ENCODE measurements around the gene CRCP.
"Not testable (repeated sequence)": the region's sequence is repeated elsewhere in the genome, so short reads cannot be mapped to it uniquely, and the experiment has no call there.

Gene CRCP

DNA sequence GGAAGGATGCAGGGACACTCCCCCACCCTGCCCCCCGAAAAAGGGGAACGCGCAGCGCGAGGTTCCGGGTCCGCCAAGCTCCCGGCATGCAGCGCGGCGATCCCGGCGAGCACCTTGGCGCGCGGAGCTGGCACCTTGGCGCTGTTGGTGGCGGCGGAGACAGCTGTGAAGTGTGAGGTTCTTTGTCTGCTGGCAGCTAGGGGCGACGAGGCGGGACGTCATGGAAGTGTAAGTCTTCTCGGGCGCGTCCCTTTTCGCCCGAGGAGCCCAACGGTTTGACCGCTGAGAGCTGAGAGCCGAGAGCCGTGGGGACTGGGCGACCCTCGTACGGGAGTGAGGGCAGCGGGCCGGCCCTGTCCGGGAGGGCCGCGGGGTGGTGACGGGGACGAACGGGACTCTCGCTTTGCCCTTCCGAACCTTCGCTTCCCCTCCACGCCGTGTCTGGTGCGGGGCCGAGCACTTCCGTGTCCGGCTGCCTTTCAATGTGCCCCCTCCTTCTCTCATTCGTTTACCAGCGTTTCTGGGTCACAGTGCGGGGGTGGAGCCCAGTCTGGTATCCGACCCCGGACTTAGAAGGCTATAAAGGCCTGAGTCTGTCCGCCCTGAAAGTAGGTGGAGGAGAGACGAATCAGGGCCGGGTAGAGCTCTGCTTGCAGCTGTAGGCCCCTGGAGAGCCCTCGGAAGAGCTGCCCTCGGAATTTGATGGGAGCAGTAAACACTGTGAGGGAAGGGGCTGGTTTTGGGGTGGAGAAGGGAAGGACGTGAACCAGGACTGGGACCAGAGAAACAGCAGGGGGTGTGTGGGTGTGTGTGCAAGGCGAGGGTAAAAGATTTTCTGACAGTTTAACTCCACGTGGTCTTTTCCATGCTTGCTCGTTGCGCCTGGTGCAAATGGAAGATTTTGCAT, at the start of gene CRCP:
Gene CRCP (plus strand): TSS at position 105 of the 907 bp plus-strand sequence. CDS start 116 bp downstream, at position 221.
- peak; percentile 94 for DNase-seq

GRCh38 chr7:66069732-66070131, 44.9 kb upstream of the CRCP start:
- no peak for DNase-seq

- DNase-seq = no peak
These were observed 44.4 kb upstream of the CRCP start for GRCh38 chr7:66070222-66070621.

DNA sequence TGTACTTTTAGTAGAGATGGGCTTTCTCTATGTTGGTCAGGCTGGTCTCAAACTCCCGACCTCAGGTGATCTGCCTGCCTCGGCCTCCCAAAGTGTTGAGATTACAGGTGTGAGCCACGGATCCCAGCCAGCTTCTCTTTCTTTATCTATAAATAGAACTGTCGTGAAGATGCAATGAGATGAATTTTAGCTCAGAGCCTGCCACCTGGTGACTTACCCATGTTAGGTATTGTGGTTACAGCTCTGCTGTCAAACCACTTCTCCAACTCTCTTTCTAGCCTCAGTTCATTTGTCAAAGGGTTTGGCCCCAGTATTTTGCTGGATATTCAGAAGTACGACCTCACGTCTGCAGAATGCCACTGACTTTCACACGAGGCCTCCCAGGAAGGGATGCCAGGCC, 42.4 kb upstream of the CRCP start:
- DNase-seq = not testable (repeated sequence)

DNA sequence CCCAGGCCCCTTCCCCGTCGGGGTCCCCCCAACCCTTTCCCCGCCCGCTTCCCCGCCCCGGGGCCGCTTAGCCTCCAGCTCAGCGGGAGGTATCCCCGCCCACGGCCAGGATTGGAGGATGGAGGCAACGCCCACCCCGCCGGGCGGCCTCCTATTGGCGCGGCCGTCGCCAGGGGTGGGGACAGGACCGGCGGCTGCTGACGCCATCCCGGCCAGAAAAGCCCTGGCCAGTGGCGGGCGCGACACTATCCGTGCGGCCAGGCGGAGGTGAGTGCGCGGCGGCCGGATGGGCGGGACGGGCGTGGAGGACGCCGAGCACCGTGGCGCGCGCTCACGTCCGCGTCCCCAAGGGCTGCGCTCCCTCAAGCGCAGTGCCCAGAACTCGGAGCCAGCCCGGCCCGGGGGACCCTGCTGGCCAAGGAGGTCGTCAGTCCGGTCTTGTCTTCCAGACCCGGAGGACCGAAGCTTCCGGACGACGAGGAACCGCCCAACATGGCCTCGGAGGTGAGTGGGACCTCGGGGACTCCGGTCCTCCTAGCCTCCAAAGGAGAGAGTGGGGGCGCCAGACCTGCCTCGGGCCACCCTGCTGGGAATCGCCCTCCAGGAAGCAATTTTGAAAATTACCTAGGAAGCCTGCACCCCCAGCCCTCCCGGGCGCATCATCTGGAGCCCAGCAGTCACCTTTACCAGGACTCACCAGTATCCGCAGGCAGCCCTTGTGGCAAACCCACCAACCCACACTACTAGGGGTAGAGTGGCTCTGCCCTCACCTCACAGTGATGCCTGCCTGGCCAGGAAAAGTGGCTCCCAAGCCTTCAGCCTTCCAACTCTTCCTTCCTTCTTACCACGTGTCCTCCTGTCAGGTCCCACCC, 38.8 kb upstream of the CRCP start, which contains the start of gene ASL:
Gene ASL (plus strand): TSS at position 230 of the 872 bp plus-strand sequence. CDS start 263 bp downstream, at position 493.
- peak; percentile 95 for DNase-seq

GRCh38 chr7:66076462-66077329, 38.0 kb upstream of the CRCP start:
- no peak for DNase-seq

- no peak for DNase-seq
These were observed 36.6 kb upstream of the CRCP start for GRCh38 chr7:66078067-66078466.

GRCh38 chr7:66082083-66082482, 32.6 kb upstream of the CRCP start:
- DNase-seq = no peak

DNA sequence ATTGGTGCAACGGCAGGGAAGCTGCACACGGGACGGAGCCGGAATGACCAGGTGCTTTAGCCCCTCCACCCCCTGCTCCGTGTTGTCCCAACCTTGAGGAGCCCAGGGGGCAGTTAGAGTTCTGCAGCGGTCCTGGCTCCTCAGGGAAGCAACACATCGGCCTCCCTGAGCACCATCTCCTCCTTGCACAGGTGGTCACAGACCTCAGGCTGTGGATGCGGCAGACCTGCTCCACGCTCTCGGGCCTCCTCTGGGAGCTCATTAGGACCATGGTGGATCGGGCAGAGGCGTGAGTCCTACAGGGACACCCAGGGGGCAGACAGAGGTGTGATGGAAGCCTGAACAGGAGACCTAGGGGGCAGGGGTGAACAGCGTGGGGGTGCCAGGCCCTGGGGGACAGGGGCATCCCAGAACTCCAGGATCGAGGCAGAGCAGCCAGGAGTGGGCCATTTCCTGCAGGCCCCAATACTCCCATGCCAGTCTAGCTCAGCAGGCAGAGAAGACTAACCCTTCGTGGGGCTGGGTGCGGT, 31.7 kb upstream of the CRCP start:
- DNase-seq = no peak

- DNase-seq = no peak
These were observed 31.0 kb upstream of the CRCP start for GRCh38 chr7:66083677-66084076.

GRCh38 chr7:66088861-66089838, 25.5 kb upstream of the CRCP start:
- DNase-seq = no peak

GRCh38 chr7:66092654-66093053, 22.0 kb upstream of the CRCP start:
- DNase-seq = no peak

DNA sequence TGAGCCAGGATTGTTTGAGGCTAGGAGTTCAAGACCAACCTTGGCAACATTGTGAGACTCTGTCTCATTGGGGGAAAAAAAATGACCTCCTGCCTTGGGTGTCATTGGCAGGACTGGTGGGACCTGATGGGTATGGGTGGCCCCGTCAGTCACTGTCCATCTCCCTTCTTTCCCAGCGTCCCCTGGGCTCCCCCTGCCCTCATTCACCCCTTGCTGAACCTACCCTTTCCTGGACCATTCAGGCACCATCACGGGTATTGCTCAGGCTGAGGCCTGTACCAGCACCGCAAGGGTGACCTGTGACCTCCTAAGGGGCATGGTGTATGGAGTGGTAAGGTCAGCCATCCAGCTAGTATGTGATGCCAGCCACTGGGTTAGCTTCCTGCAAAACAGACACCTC, 19.6 kb upstream of the CRCP start:
- no peak for DNase-seq

DNA sequence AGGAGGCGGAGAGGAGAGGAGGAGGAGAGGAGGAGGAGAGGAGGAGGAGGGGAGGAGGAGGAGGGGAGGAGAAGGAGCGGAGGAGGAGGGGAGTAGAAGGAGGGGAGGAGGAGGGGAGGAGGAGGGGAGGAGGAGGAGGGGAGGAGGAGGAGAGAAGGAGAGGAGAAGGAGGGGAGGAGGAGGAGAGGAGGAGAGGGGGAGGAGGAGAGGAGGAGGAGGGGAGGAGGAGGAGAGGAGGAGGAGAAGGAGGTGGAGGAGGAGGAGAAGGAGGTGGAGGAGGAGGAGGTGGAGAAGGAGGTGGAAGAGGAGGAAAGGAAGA, 15.5 kb upstream of the CRCP start:
- no peak for DNase-seq

- peak; percentile 71 for DNase-seq
These were observed 14.9 kb upstream of the CRCP start for GRCh38 chr7:66099551-66100407.

DNA sequence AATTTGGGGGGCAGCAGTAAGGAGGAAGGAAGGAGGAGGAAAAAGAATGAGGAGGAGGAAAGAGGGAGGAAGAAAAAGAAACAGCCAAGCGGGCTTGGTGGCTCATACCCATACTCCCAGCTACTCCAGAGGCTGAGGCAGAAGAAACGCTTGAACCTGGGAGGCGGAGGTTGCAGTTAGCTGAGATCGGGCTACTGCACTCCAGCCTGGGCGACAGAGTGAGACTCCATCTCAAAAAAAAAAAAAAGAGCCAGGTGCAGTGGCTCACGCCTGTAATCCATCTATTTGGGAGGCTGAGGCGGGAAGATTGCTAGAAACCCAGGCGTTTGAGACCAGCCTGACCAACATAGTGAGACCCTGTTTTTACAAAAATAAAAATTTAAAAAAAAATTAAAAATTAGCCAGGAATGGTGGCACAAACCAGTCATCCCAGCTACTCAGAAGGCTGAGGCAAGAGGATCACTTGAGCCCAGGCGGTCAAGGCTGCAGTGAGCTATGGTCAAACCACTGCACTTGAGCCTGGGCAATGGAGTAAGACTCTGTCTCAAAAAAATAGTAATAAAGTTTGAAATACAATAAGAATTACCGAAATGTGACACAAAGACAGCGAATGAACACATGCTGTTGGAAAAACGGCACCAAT, 14.1 kb upstream of the CRCP start:
- DNase-seq = no peak

- not testable (repeated sequence) for DNase-seq
These were observed 12.5 kb upstream of the CRCP start for GRCh38 chr7:66102168-66102567.

- not testable (repeated sequence) for DNase-seq
These were observed 10.7 kb upstream of the CRCP start for GRCh38 chr7:66103994-66104393.

DNA sequence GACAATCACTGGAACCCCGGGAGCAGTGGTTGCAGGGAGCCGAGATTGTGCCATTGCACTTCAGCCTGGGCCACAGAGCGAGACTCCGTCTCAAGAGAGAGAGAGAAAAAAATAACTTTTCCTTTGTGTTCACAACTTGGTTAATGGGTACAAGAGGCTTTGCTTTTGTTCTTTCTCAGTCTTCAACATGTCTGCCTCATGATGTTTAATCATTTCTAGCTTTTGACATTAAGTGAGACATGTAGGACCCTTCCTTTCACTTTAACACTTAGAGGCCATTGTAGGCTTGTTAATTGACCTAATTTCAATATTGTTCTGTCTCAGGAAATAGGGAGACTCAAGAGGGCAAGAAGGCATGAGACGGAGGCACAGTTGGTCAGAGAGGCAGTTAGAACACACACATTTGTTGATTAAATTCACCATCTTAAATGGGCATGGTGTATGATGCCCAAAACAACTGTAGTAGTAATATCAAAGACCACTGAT, 9.3 kb upstream of the CRCP start:
- no peak for DNase-seq

Data from retina (tissue), 1 donor.